HCT116 (cell line): Measurements from ENCODE around the gene EPHB2. TPM values are rescaled to one million over a fixed set of nuclear protein-coding genes. Genes with fewer than 3 reads are reported as not detected.

Experiments
- ATAC-seq: fragments of 200-7000 bp; cut with Tn5 transposase; 2 replicates; pipeline ENCODE4 v1.9.1; 2020; ENCODE audit warnings: mild to moderate bottlenecking, moderate library complexity
- BruUV-seq: library from RNA; stranded (reverse); fragments of 400-500 nt; replicated peaks from 2 replicates; lab custom pipeline; 2021; lab: Mats Ljungman, UMichigan
- CTCF ChIA-PET: fragments of 300-600 bp; sonication (Branson Sonifier 250); formaldehyde crosslinking; loops from one replicate; lab custom pipeline; 2021; ENCODE audit warnings: antibody characterized with exemption; lab: Charles Lee
- POLR2A ChIA-PET: fragments of 300-600, 350-600 bp; sonication (Branson Sonifier 250); formaldehyde crosslinking; loops from one replicate; lab custom pipeline; 2021; ENCODE audit warnings: antibody characterized with exemption; lab: Charles Lee
- RAD21 ChIA-PET, 2 experiments: fragments of 300-600 bp; sonication (Branson Sonifier 250); formaldehyde crosslinking; loops; one replicate each; lab custom pipeline; 2023; ENCODE audit warnings: low total read pairs in 2 of 2; ENCODE audit not compliant: uncharacterized antibody in 2 of 2, unreplicated experiment in 2 of 2, low non-redundant PET in 1 of 2; lab: Charles Lee
- DNase-seq: peaks from one replicate; pipeline ENCODE4 v3.0.0-alpha.2; 2010; ENCODE audit warnings: low read depth, low spot score
- H2AFZ ChIP-seq: fragments of 200-600 bp; shearing (Covaris generic), sonication (generic); 2 replicates; pipeline ENCODE4 v1.6.1; 2017; ENCODE audit warnings: low read depth, mixed run types, mixed read lengths, antibody characterized with exemption, low read length; ENCODE audit not compliant: poor library complexity, severe bottlenecking
- H3K27ac ChIP-seq: 2 replicates; pipeline ENCODE4 v1.5.1; 2012; ENCODE audit warnings: low read depth, low read length
- H3K27me3 ChIP-seq: fragments of 200-600 bp; sonication (generic); 2 replicates; pipeline ENCODE4 v1.6.1; 2016; ENCODE audit warnings: mixed run types, low read length, mixed read lengths; ENCODE audit not compliant: insufficient read depth
- H3K36me3 ChIP-seq, 2 experiments: fragments of 200-500 bp in 1 of 2; fragments of 200-600 bp in 1 of 2; sonication (Bioruptor generic) in 1 of 2; sonication (generic) in 1 of 2; 2 replicates each; pipeline versions ENCODE4 v1.5.1 to v1.6.1; 2014 to 2016; ENCODE audit warnings: low read length in 2 of 2, inconsistent platforms in 1 of 2, mixed read lengths in 1 of 2, mixed run types in 1 of 2; ENCODE audit not compliant: insufficient read depth in 2 of 2, control insufficient read depth in 1 of 2
- H3K4me1 ChIP-seq, 2 experiments: fragments of 200-600 bp in 1 of 2; sonication (generic) in 1 of 2; 2 replicates each; pipeline versions ENCODE4 v1.5.1 to v1.6.1; 2012 to 2017; ENCODE audit warnings: low read length in 2 of 2, inconsistent platforms in 1 of 2, mild to moderate bottlenecking in 1 of 2, mixed read lengths in 1 of 2, mixed run types in 1 of 2, moderate library complexity in 1 of 2; ENCODE audit not compliant: insufficient read depth in 2 of 2, control insufficient read depth in 1 of 2
- H3K4me2 ChIP-seq: fragments of 200-600 bp; sonication (generic); 2 replicates; pipeline ENCODE4 v1.6.1; 2017; ENCODE audit warnings: mixed run types, low read length, mixed read lengths
- H3K4me3 ChIP-seq, 2 experiments: fragments of 200-600 bp in 1 of 2; sonication (generic) in 1 of 2; replicated peaks in 1 of 2; 2 replicates each; pipeline ENCODE4 v1.5.1; 2011 to 2016; ENCODE audit warnings: low read length in 2 of 2, control low read depth in 1 of 2, low read depth in 1 of 2, mild to moderate bottlenecking in 1 of 2, mixed read lengths in 1 of 2, mixed run types in 1 of 2
- H3K79me2 ChIP-seq: fragments of 200-600 bp; sonication (generic); 2 replicates; pipeline ENCODE4 v1.6.1; 2017; ENCODE audit warnings: mild to moderate bottlenecking, mixed run types, low read length, moderate library complexity, mixed read lengths; ENCODE audit not compliant: insufficient read depth
- H3K9ac ChIP-seq: fragments of 200-600 bp; sonication (generic); 2 replicates; pipeline ENCODE4 v1.6.1; 2016; ENCODE audit warnings: low read length, mixed read lengths
- H3K9me2 ChIP-seq: fragments of 200-600 bp; sonication (generic), shearing (Covaris generic); 2 replicates; pipeline ENCODE4 v1.6.1; 2017; ENCODE audit warnings: mixed run types, mild to moderate bottlenecking, moderate library complexity; ENCODE audit not compliant: insufficient read depth
- H3K9me3 ChIP-seq, 2 experiments: fragments of 200-500 bp in 1 of 2; fragments of 200-600 bp in 1 of 2; sonication (Bioruptor generic) in 1 of 2; sonication (generic) in 1 of 2; 2 replicates each; pipeline ENCODE4 v1.6.1; 2014 to 2017; ENCODE audit warnings: low read length in 2 of 2, mixed read lengths in 2 of 2, inconsistent platforms in 1 of 2, low read depth in 1 of 2, mild to moderate bottlenecking in 1 of 2, mixed run types in 1 of 2, moderate library complexity in 1 of 2; ENCODE audit not compliant: control insufficient read depth in 1 of 2, insufficient read depth in 1 of 2
- H4K20me1 ChIP-seq: fragments of 200-600 bp; sonication (generic), shearing (Covaris generic); 2 replicates; pipeline ENCODE4 v1.6.1; 2017; ENCODE audit warnings: mixed run types, mild to moderate bottlenecking, moderate library complexity; ENCODE audit not compliant: insufficient read depth
- CBX3 ChIP-seq: IDR thresholded peaks from 2 replicates; pipeline ENCODE4 v1.6.1; 2012; ENCODE audit warnings: low read depth
- EGR1 ChIP-seq: IDR thresholded peaks from 2 replicates; pipeline ENCODE4 v1.6.1; 2012; ENCODE audit warnings: low read depth
- ELF1 ChIP-seq: IDR thresholded peaks from 2 replicates; pipeline ENCODE4 v1.6.1; 2012; ENCODE audit warnings: low read depth, borderline replicate concordance
- RAD21 ChIP-seq: IDR thresholded peaks from 2 replicates; pipeline ENCODE4 v1.6.1; 2012; ENCODE audit warnings: low read depth, mild to moderate bottlenecking
- YY1 ChIP-seq: IDR thresholded peaks from 2 replicates; pipeline ENCODE4 v1.6.1; 2011; ENCODE audit warnings: low read length, low read depth, moderate library complexity, mild to moderate bottlenecking; ENCODE audit not compliant: insufficient replicate concordance; ENCODE audit errors: extremely low read depth
- intact Hi-C: fragments of 100-400 bp; cut with micrococcal nuclease; formaldehyde crosslinking; loops from 2 replicates; pipeline ENCODE4 v1.10.0; 2022
- total RNA-seq: library from RNA; stranded (reverse); gene quantifications from one replicate; pipeline ENCODE4 v1.2.1, GENCODE V29; 2021; ENCODE audit not compliant: unreplicated experiment
- TF ChIP-seq, protein P1 (sequence below): IDR thresholded peaks from 2 replicates; pipeline ENCODE4 v1.6.1; 2012; ENCODE audit warnings: low read depth

EPHB2 gene
- total RNA-seq, 1 experiment from 2014 or later = 19.5 TPM

DNA sequence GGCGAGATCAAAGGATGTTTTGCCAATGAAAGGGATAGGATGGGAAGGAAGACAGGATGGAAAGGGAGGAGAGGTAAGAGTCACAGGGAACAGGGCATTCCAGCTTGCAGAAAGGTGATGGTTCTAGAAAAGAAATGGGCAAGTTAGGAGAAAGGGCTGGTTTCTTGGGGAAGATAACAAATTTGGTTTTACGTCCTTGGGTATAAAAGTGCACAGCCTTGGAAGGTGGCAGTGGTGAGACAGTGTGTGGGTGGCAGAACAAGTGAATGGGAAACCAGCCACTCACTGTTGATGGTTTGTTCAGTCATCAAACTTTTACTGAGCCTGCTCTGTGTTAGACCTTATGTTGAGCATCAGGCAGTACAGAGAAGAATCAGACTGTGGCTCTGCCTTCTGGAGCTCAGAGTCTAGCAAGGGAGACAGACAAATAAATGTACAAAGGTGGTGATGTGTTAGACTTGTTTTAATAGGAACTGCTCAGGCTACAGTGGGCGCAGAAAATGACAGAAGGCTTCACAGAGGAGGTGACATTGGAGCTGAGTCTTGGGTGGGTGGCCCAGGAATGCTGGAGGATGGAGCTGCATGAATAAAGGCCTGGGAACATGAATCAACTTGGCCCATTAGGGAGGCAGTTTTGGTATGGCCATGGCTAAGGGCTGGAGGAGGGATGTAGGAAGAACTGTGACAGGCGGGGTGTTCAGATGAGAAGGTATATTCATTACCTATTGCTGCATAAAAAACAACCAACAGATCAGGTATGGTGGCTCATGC is 76.3 kb downstream of the EPHB2 start:
- peaks cover 6 to 16% of the 10 kb centered on the region in 2 experiments; a peak in 2 of 4 replicates for H3K4me1 ChIP-seq
- H3K9ac ChIP-seq = no peak overlapping the region
- CTCF ChIA-PET = no interaction called here
- no peaks in the 10 kb centered on the region for H3K9me2 ChIP-seq
- RAD21 ChIA-PET = no interaction called here
- peak; percentile 30; the same call in 1 of the 2 replicates for TF ChIP-seq EGR1
- TF ChIP-seq, protein P1, sequence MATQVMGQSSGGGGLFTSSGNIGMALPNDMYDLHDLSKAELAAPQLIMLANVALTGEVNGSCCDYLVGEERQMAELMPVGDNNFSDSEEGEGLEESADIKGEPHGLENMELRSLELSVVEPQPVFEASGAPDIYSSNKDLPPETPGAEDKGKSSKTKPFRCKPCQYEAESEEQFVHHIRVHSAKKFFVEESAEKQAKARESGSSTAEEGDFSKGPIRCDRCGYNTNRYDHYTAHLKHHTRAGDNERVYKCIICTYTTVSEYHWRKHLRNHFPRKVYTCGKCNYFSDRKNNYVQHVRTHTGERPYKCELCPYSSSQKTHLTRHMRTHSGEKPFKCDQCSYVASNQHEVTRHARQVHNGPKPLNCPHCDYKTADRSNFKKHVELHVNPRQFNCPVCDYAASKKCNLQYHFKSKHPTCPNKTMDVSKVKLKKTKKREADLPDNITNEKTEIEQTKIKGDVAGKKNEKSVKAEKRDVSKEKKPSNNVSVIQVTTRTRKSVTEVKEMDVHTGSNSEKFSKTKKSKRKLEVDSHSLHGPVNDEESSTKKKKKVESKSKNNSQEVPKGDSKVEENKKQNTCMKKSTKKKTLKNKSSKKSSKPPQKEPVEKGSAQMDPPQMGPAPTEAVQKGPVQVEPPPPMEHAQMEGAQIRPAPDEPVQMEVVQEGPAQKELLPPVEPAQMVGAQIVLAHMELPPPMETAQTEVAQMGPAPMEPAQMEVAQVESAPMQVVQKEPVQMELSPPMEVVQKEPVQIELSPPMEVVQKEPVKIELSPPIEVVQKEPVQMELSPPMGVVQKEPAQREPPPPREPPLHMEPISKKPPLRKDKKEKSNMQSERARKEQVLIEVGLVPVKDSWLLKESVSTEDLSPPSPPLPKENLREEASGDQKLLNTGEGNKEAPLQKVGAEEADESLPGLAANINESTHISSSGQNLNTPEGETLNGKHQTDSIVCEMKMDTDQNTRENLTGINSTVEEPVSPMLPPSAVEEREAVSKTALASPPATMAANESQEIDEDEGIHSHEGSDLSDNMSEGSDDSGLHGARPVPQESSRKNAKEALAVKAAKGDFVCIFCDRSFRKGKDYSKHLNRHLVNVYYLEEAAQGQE = no peak
- TF ChIP-seq RAD21 = 0 out of 2 replicates have a peak, but pooled peaks have one; percentile 2
- no peak for TF ChIP-seq CBX3
- no peak overlapping the region for H3K27ac ChIP-seq
- intact Hi-C loops = no loop called here
- H4K20me1 ChIP-seq = no peaks in the 10 kb centered on the region
- POLR2A ChIA-PET = no interaction called here
- no peaks in the 10 kb centered on the region for H3K36me3 ChIP-seq
- no peak overlapping the region for H3K4me3 ChIP-seq
- no peak for ATAC-seq
- no peaks in the 10 kb centered on the region for H3K79me2 ChIP-seq
- BruUV-seq = no TSS peak
- DNase-seq = no peak
- H3K4me2 ChIP-seq = no peak overlapping the region
- H2AFZ ChIP-seq = no peak overlapping the region
- no peaks in the 10 kb centered on the region for H3K9me3 ChIP-seq
- no peaks in the 10 kb centered on the region for H3K27me3 ChIP-seq

DNA sequence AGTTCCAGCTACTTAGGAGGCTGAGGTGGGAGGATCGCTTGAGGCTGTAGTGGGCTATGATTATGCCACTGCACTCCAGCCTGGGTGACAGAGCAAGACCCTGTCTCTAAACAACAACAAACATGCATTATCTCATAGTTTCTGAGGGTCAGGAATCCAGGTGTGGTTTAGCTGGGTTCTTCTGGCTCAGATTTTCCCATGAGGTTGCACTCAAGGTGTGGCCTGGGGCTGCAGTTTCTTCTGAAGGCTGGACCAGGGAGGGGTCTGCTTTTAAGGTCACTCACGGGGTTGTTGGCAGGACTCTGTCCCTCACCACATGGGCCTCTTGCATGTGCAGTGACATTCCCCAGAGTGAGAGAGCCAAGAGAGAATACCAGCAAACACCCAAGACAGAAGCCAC is 77.0 kb downstream of the EPHB2 start:
- no peak for DNase-seq
- CTCF ChIA-PET = no interaction called here
- no peak overlapping the region for H2AFZ ChIP-seq
- no peaks in the 10 kb centered on the region for H3K79me2 ChIP-seq
- no peak overlapping the region for H3K27ac ChIP-seq
- no peak for ATAC-seq
- H3K9me3 ChIP-seq = no peaks in the 10 kb centered on the region
- intact Hi-C loops = no loop called here
- no peaks in the 10 kb centered on the region for H3K27me3 ChIP-seq
- no peak overlapping the region for H3K9ac ChIP-seq
- H3K4me3 ChIP-seq = no peak overlapping the region
- BruUV-seq = no TSS peak
- TF ChIP-seq YY1 (no peak), ELF1 (no peak)
- TF ChIP-seq, all 23 proteins: peak for 0
- Histone ChIP-seq H3K9me2 (no peaks in the 10 kb centered on the region), H3K4me1 (peaks cover 6 to 16% of the 10 kb centered on the region in 2 experiments; a peak in 2 of 4 replicates), H3K4me2 (no peak overlapping the region), H3K36me3 (no peaks in the 10 kb centered on the region), H4K20me1 (no peaks in the 10 kb centered on the region)
- ChIA-PET POLR2A (no interaction called here), RAD21 (no interaction called here)
